ENCODE results near the gene TNFSF12.

- TF ChIP-seq CTCF (IDR thresholded peaks at IDR 0.05) (no peak), POLR2A (IDR thresholded peaks at IDR 0.05) (no peak)
Observed at GRCh38 chr17:7580604-7581575, 32.0 kb downstream of the TNFSF12 start.

All from sigmoid colon (tissue), 3 donors.